T follicular helper cell (primary cell): ENCODE results near the gene CNOT6.
"Not testable (repeated sequence)": the region's sequence is repeated elsewhere in the genome, so short reads cannot be mapped to it uniquely, and the experiment has no call there.

Experiments
- DNase-seq: peaks from one replicate; pipeline ENCODE4 v3.0.0-alpha.2; 2020; ENCODE audit warnings: low read depth
- total RNA-seq, 2 experiments: gene quantifications; one replicate each; lab custom pipeline; 2026; lab: John Stamatoyannopoulos, UW

CNOT6 gene
- total RNA-seq, result 49.5 to 50.0 reads per million in 2 experiments

- peak; percentile 94 for DNase-seq
These were observed at the start of gene CNOT6 for GRCh38 chr5:180494060-180494509. CNOT6 (plus strand) TSS chr5:180494379; CDS start chr5:180529277, 34,898 bp downstream.

GRCh38 chr5:180454752-180455151 is 39.4 kb upstream of the CNOT6 start:
- no peak for DNase-seq

GRCh38 chr5:180455872-180456271 is 38.3 kb upstream of the CNOT6 start:
- no peak for DNase-seq

GRCh38 chr5:180456792-180457191 is 37.4 kb upstream of the CNOT6 start:
- DNase-seq, result no peak

GRCh38 chr5:180458852-180459673 is 35.1 kb upstream of the CNOT6 start:
- DNase-seq, result not testable (repeated sequence)

- DNase-seq, result not testable (repeated sequence)
These were observed 34.5 kb upstream of the CNOT6 start for GRCh38 chr5:180459674-180460142.

- DNase-seq, result no peak
These were observed 33.3 kb upstream of the CNOT6 start for GRCh38 chr5:180460834-180461233.

GRCh38 chr5:180461303-180461702 is 32.9 kb upstream of the CNOT6 start:
- DNase-seq, result no peak

GRCh38 chr5:180463216-180463900 is 30.8 kb upstream of the CNOT6 start:
- no peak for DNase-seq

- DNase-seq, result no peak
These were observed 30.1 kb upstream of the CNOT6 start for GRCh38 chr5:180463916-180464602.

- DNase-seq, result no peak
These were observed 29.6 kb upstream of the CNOT6 start for GRCh38 chr5:180464603-180464970.

- not testable (repeated sequence) for DNase-seq
These were observed 29.1 kb upstream of the CNOT6 start for GRCh38 chr5:180465052-180465451.

- no peak for DNase-seq
These were observed 27.9 kb upstream of the CNOT6 start for GRCh38 chr5:180466316-180466715.

- no peak for DNase-seq
These were observed 26.9 kb upstream of the CNOT6 start for GRCh38 chr5:180467028-180467975.

- no peak for DNase-seq
These were observed 26.0 kb upstream of the CNOT6 start for GRCh38 chr5:180467989-180468731.

GRCh38 chr5:180468732-180469585 is 25.2 kb upstream of the CNOT6 start:
- DNase-seq, result no peak

- no peak for DNase-seq
These were observed 24.7 kb upstream of the CNOT6 start for GRCh38 chr5:180469586-180469865.

GRCh38 chr5:180469866-180470265 is 24.3 kb upstream of the CNOT6 start:
- DNase-seq, result no peak

- no peak for DNase-seq
These were observed 23.8 kb upstream of the CNOT6 start for GRCh38 chr5:180470361-180470760.
